Fibroblast of villous mesenchyme (primary cell): Measurements from ENCODE around the gene BGN. TPM values are rescaled to one million over a fixed set of nuclear protein-coding genes. Genes with fewer than 3 reads are reported as not detected.

Experiments
- DNase-seq: peaks from one replicate; pipeline ENCODE4 v3.0.0-alpha.2; 2010; ENCODE audit warnings: low read depth
- H3K4me3 ChIP-seq: 2 replicates; pipeline ENCODE4 v1.5.1; 2011; ENCODE audit warnings: low read depth, mild to moderate bottlenecking, low read length
- total RNA-seq: library from RNA; depleted of rRNA; stranded (reverse); fragments of >200 nt; gene quantifications from 2 replicates; pipeline ENCODE4 v1.2.3, GENCODE V29; 2012
- TF ChIP-seq, protein P1 (sequence below): IDR thresholded peaks from 2 replicates; pipeline ENCODE4 v1.5.1; 2012; ENCODE audit warnings: low read depth, mild to moderate bottlenecking, low read length; ENCODE audit not compliant: insufficient read depth

BGN gene
- total RNA-seq, 1 donor: 14.7 TPM

DNA sequence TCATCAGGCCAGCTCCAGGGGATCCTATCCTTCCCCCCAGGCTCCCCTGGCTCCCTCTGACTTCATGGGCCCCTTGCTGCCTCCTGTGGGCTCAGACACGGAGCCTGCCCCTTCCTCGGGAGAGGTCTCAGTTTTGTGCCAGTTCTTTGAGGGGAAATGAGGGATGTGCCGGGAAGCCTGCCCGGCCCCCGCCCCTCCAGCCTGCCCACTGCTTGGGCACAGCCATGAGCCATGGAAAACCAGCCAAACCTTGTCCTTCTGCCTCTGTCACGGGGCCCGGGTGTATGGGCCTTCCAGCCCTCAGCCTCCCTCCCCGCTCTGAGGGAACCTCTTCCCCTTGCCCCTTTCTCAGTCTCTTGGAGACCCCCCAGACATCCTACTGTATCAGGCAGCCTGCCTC, 6.8 kb downstream of the BGN start:
- TF ChIP-seq, protein P1, sequence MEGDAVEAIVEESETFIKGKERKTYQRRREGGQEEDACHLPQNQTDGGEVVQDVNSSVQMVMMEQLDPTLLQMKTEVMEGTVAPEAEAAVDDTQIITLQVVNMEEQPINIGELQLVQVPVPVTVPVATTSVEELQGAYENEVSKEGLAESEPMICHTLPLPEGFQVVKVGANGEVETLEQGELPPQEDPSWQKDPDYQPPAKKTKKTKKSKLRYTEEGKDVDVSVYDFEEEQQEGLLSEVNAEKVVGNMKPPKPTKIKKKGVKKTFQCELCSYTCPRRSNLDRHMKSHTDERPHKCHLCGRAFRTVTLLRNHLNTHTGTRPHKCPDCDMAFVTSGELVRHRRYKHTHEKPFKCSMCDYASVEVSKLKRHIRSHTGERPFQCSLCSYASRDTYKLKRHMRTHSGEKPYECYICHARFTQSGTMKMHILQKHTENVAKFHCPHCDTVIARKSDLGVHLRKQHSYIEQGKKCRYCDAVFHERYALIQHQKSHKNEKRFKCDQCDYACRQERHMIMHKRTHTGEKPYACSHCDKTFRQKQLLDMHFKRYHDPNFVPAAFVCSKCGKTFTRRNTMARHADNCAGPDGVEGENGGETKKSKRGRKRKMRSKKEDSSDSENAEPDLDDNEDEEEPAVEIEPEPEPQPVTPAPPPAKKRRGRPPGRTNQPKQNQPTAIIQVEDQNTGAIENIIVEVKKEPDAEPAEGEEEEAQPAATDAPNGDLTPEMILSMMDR: no peak
- DNase-seq: no peak
- H3K4me3 ChIP-seq: no peak overlapping the region

- no peak for DNase-seq
- H3K4me3 ChIP-seq: no peak overlapping the region
- TF ChIP-seq, protein P1: no peak
Observed at GRCh38 chrX:153502131-153502530, 7.4 kb downstream of the BGN start.

DNA sequence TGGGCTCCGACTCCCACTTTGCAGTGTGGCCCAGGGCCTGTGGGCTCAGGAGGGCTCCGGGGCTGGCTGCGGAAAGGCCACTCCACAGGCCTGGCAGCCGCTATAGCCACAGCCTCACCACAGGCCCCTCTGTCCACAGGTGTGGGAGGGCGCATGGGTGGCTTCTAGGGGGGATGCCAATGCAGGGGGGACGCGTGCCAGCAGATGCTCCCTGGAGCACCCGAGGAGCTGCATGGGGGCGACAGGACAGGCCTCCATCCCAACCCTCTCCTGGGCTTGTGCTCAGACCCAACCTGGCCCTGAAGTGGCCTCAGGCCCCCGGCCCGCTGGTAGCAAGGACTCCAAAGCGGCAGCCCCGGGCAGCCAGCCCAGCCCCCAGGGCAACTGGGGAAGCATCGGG, 8.0 kb downstream of the BGN start:
- H3K4me3 ChIP-seq: no peak overlapping the region
- TF ChIP-seq, protein P1: no peak
- no peak for DNase-seq

- DNase-seq: no peak
- TF ChIP-seq, protein P1: no peak
- H3K4me3 ChIP-seq: no peak overlapping the region
Observed at GRCh38 chrX:153504445-153505016, 9.8 kb downstream of the BGN start.

DNA sequence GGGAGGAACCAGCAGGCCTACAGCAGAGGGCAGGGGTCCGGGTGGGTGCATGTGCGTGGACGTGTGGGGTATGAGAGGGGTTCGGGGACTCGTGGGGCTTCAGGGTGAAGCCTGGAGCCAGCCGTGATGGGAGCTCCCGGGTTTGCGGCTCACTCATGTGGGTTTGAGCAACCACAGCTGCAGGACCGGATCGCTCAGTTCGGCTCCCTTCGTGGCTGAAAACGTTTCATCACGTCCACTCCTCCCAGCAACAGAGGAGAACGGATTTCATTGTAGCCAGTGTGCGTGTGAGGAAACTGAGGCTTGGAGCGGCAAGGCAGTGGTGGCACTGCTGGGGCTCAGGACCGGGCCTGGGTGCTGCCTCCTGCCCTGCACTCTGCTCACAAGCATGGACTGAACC, 10.6 kb downstream of the BGN start:
- no peak for DNase-seq
- TF ChIP-seq, protein P1: no peak

DNA sequence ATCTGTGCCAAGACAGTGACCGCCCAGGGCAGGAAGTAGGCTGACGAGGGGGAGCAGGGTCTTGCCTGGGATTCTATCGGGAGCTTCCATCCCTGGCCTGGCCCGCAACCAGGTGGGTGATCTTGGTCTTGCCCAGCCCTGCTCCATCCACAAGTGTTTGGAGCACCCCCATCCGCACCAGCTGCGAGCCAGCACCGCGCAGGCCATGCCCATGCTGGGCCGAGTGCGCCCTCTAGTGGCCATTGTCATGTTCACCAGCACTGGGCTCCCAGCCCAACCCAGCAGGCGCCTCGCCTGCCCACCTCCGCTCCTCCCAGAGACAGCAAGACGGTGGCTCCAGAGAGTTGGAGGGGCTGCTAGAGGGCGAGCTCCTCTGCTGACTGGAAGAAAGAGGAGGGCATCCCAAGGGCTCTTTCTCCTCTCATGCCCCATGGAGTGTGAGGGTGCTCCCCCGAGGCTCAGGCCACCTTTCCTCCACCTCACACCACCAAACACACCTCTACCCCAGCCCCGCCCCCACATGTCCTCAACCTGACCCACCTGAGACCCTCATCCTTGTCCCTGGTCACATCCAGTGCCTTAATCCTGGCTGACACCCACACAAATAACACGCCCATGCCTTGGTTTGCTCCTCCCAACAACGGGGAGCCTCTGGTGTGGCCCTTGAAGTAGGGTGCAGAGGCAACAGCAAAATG, 12.9 kb downstream of the BGN start:
- TF ChIP-seq, protein P1: peak; percentile 70
- DNase-seq: peak; percentile 56
- no peak overlapping the region for H3K4me3 ChIP-seq

More for the DNA sequence above, 10.6 kb downstream of the BGN start:
- no peak overlapping the region for H3K4me3 ChIP-seq
